OCI-LY1 (cell line): ENCODE results near the gene TESK2.

Experiments used
- EZH2 ChIP-seq: fragments of 200-600 bp; sonication (generic), shearing (Covaris generic); IDR thresholded peaks from 2 replicates; pipeline ENCODE4 v1.8.0; 2017; ENCODE audit warnings: borderline replicate concordance, mixed run types, mild to moderate bottlenecking, antibody characterized with exemption, low read length, moderate library complexity, mixed read lengths
- TF ChIP-seq, protein P1 (sequence below): fragments of 200-600 bp; sonication (generic), shearing (Covaris generic); IDR thresholded peaks from 2 replicates; pipeline ENCODE4 v1.5.1; 2017; ENCODE audit warnings: mild to moderate bottlenecking, antibody characterized with exemption, low read length, moderate library complexity, mixed read lengths

DNA sequence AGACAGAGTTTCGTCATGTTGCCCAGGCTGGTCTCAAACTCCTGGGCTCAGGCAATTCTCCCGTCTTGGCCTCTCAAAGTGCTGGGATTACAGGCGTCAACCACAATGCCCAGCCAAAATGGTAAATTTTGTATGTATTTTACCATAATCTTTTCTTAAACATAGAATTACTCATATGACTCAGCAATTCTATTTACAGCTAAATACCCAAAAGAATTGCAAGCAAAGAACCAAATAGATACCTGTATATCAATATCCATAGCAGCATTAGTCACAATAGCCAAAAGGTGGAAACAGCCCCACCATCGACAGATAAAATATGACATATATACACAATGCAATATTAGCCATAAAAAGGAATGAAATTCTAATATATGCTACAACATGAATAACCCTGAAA, 36.5 kb downstream of the TESK2 start:
- TF ChIP-seq, protein P1, sequence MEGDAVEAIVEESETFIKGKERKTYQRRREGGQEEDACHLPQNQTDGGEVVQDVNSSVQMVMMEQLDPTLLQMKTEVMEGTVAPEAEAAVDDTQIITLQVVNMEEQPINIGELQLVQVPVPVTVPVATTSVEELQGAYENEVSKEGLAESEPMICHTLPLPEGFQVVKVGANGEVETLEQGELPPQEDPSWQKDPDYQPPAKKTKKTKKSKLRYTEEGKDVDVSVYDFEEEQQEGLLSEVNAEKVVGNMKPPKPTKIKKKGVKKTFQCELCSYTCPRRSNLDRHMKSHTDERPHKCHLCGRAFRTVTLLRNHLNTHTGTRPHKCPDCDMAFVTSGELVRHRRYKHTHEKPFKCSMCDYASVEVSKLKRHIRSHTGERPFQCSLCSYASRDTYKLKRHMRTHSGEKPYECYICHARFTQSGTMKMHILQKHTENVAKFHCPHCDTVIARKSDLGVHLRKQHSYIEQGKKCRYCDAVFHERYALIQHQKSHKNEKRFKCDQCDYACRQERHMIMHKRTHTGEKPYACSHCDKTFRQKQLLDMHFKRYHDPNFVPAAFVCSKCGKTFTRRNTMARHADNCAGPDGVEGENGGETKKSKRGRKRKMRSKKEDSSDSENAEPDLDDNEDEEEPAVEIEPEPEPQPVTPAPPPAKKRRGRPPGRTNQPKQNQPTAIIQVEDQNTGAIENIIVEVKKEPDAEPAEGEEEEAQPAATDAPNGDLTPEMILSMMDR = no peak
- TF ChIP-seq EZH2 = no peak
